Prostate gland (tissue), 2 donors: ENCODE results near the gene KIF11.

Experiments used
- CTCF ChIP-seq, 4 experiments: fragments of 200-600 bp in 2 of 4; fragments of 450-650 bp in 2 of 4; sonication (generic) in 2 of 4; IDR thresholded peaks; 1 replicate in 3 of 4; 2 replicates in 1 of 4; pipeline ENCODE4 v1.5.1; 2016 to 2019; ENCODE audit warnings: antibody characterized with exemption in 4 of 4, mild to moderate bottlenecking in 2 of 4, moderate library complexity in 2 of 4
- POLR2AphosphoS5 ChIP-seq: sonication (generic); formaldehyde crosslinking; IDR thresholded peaks from one replicate; pipeline ENCODE4 v1.6.1; 2017; ENCODE audit warnings: antibody characterized with exemption

- TF ChIP-seq POLR2AphosphoS5, result no peak
- TF ChIP-seq CTCF (IDR thresholded peaks at IDR 0.05), result no peak
Measured at GRCh38 chr10:92656266-92656961, 63.5 kb downstream of the KIF11 start.
